Measurements from ENCODE around the gene AQP12B. TPM values are rescaled to one million over a fixed set of nuclear protein-coding genes. Genes with fewer than 3 reads are reported as not detected.

Gene AQP12B
- total and polyA plus RNA-seq, 2 of the 8 experiments (the other 6 are each of a cell fraction or from before 2014, with no cell fraction given), result not detected

DNA sequence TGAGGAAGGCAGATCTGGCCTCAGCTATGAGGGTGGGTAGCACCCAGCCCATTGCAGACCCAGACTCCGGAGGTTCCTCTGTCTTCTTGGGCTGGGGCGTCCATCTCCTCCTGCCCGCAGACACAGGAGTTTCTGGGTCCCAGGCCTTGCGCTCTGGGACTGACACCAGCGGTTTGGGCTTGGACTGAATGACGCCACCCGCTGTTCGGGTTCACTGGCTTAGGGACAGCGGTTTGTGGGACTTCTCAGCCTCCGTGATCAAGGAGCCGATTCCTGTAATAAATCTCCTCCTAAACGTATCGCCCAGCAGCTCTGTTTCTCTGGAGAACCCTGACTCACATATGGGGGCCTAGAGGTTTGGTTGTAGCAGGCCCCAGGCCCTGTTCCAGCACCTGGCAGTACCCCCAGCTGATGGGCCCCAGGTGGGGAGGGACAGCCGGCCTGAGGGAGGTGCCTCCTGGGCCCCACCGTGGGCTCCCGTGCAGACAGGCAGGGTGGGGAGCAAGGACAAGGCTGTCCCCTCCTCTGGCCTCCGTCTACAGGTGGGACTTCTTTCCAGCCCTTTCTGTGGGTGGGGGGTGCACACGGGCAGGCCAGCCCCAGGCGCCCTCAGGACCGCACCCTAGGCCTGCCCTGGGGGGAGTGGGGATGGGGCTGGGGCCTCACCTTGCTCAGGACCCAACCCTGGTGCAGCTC, 4.5 kb upstream of the AQP12B start:
- Histone ChIP-seq H3K4me3 (ENCODE audit: extremely low read depth in 1 of 4, insufficient read depth in 2 of 4, low read depth in 3 of 4, low read length in 4 of 4) (no peak overlapping the region), H3K27me3 (replicated peaks in 1 of 4; ENCODE audit: control insufficient read depth in 3 of 4, extremely low read depth in 1 of 4, insufficient read depth in 3 of 4, low read length in 3 of 4) (no peaks in the 10 kb centered on the region; a peak in 1 of 7 replicates), H2BK5ac (ENCODE audit: low read depth, low read length) (no peak overlapping the region), H4K5ac (ENCODE audit: insufficient read length, low read depth, low read length) (no peak overlapping the region), H3K4me2 (ENCODE audit: insufficient read depth in 1 of 2, low read depth in 2 of 2, low read length in 2 of 2) (no peak overlapping the region), H3K79me2 (ENCODE audit: control insufficient read depth in 1 of 2, insufficient read depth in 2 of 2, low read length in 2 of 2) (no peaks in the 10 kb centered on the region), H3K4ac (replicated peaks; ENCODE audit: insufficient read length, low read depth, low read length) (no peak overlapping the region), H3K79me1 (ENCODE audit: low read depth, low read length) (no peaks in the 10 kb centered on the region), H2BK12ac (ENCODE audit: low read depth, low read length) (no peak overlapping the region), H3K36me3 (ENCODE audit: control insufficient read depth in 2 of 4, insufficient read depth in 4 of 4, low read length in 3 of 4) (no peaks in the 10 kb centered on the region), H4K8ac (ENCODE audit: extremely low read depth, insufficient read depth, low read length) (peak overlapping the region; percentile 68; the same call in 1 of the 2 replicates), H3K27ac (ENCODE audit: low read depth, low read length) (no peak overlapping the region), H2BK15ac (ENCODE audit: low read length) (no peak overlapping the region), H4K20me1 (replicated peaks in 1 of 2; ENCODE audit: control insufficient read depth in 1 of 2, insufficient read depth in 2 of 2, low read length in 2 of 2) (no peaks in the 10 kb centered on the region), H3K23me2 (ENCODE audit: low read depth, low read length) (no peaks in the 10 kb centered on the region), H2AK5ac (ENCODE audit: low read depth, low read length) (no peak overlapping the region; the same call in 1 of the 2 replicates), H3K18ac (ENCODE audit: extremely low read depth, low read length) (no peak overlapping the region), H4K91ac (replicated peaks; ENCODE audit: insufficient read length, low read length) (no peak overlapping the region), H2BK120ac (replicated peaks; ENCODE audit: low read depth, low read length) (no peak overlapping the region), H3K4me1 (replicated peaks in 1 of 4; ENCODE audit: control insufficient read depth in 3 of 4, insufficient read depth in 4 of 4, low read length in 3 of 4) (peaks cover 0 to 3% (median 0%) of the 10 kb centered on the region in 4 experiments; a peak in 2 of 7 replicates), H3K9me3 (ENCODE audit: insufficient read depth in 2 of 2, low read depth in 1 of 2, low read length in 1 of 2) (no peaks in the 10 kb centered on the region), H2BK20ac (ENCODE audit: low read length) (no peak overlapping the region), H3K56ac (replicated peaks; ENCODE audit: insufficient read length, low read depth, low read length) (no peak overlapping the region), H3K23ac (ENCODE audit: insufficient read length) (no peak overlapping the region), H2AFZ (ENCODE audit: low read length) (no peak overlapping the region), H3K9ac (replicated peaks in 1 of 4; ENCODE audit: extremely low read depth in 1 of 4, low read depth in 3 of 4, low read length in 3 of 4) (no peak overlapping the region), H3K14ac (ENCODE audit: insufficient read length) (no peak overlapping the region)
- POLR2A ChIA-PET (ENCODE audit: partially characterized antibody), result no interaction called here
- DNase-seq (ENCODE audit: low read depth in 1 of 2, low spot score in 2 of 2), result peak in 1 of 2 experiments; percentile 41
- CTCF ChIA-PET (ENCODE audit: partially characterized antibody), result interaction anchor here (0.9 to 1.6 kb wide), 2 partner anchors 107 to 122 kb away, joined by 3 read pairs; no protein-coding TSS in a partner anchor
- FAIRE-seq, result no peak
- 85% methylated on average over 14 of the region's 20 CpGs; no CpG with 5 or more reads in 1 of the 2 experiments for WGBS, 2 experiments (ENCODE audit: extremely low coverage in 1 of 2, insufficient coverage in 1 of 2, insufficient read length in 1 of 2, insufficient replicate concordance in 2 of 2, low coverage in 1 of 2, low lambda C conversion rate in 2 of 2, missing lambda C conversion rate in 1 of 2)
- TF ChIP-seq, protein P1, sequence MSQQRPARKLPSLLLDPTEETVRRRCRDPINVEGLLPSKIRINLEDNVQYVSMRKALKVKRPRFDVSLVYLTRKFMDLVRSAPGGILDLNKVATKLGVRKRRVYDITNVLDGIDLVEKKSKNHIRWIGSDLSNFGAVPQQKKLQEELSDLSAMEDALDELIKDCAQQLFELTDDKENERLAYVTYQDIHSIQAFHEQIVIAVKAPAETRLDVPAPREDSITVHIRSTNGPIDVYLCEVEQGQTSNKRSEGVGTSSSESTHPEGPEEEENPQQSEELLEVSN (IDR thresholded peaks at IDR 0.05), result no peak
- TF ChIP-seq BRCA1 (IDR thresholded peaks at IDR 0.05; ENCODE audit: low read depth, low read length) (no peak), SIRT6 (IDR thresholded peaks at IDR 0.05; ENCODE audit: low read length) (no peak), TBP (IDR thresholded peaks at IDR 0.05; ENCODE audit: low read depth, low read length) (no peak), MAFK (IDR thresholded peaks at IDR 0.05; ENCODE audit: low read depth, low read length) (no peak), CTBP2 (IDR thresholded peaks at IDR 0.05; ENCODE audit: borderline replicate concordance, insufficient read depth, insufficient read length, low read length) (no peak), SRF (IDR thresholded peaks at IDR 0.05; ENCODE audit: low read depth, low read length) (no peak), SP1 (IDR thresholded peaks at IDR 0.05; ENCODE audit: low read depth, low read length) (no peak), CHD2 (IDR thresholded peaks at IDR 0.05; ENCODE audit: low read length) (no peak), YY1 (IDR thresholded peaks at IDR 0.05; ENCODE audit: low read depth, low read length) (no peak), SAP30 (IDR thresholded peaks at IDR 0.05; ENCODE audit: insufficient read depth, insufficient replicate concordance, low read length) (no peak), FOSL1 (IDR thresholded peaks at IDR 0.05; ENCODE audit: insufficient read depth, low read depth, low read length) (no peak), NRF1 (IDR thresholded peaks at IDR 0.05; ENCODE audit: low read depth, low read length) (no peak)
